Stimulated activated CD8-positive, alpha-beta memory T cell treated with anti-CD3 and anti-CD28 coated beads, Interleukin-7, amount 100 ng/mL, for 4 hours (primary cell): ENCODE results near the gene GSE1.

Experiments used
- DNase-seq, 2 donors: peaks; one replicate each; pipeline ENCODE4 v3.0.0-alpha.2; 2020; ENCODE audit warnings: low read depth in 2 of 2

Gene GSE1

GRCh38 chr16:85573696-85574641 is 39.2 kb upstream of the GSE1 start:
- DNase-seq: no peak

GRCh38 chr16:85574672-85575475 is 38.2 kb upstream of the GSE1 start:
- DNase-seq: no peak

GRCh38 chr16:85575920-85576319 is 37.2 kb upstream of the GSE1 start:
- no peak for DNase-seq

DNA sequence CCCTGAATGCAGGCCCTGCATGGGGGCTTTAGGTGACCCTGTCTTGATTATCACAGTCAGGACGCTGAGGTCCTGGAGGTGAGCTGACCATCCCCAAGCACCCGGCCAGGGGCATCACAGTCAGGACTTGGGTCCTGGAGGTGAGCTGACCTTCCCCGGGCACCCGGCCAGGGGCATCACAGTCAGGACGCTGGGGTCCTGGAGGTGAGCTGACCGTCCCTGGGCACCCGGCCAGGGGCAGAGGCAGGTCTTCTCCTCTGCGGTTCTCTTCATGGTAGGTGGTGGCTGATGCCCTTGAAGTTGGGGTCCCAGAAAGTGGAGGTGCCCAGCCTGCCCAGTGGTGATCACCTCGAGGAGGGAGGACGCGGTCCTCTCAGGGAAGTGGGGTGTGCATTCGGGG is 36.2 kb upstream of the GSE1 start:
- no peak for DNase-seq

GRCh38 chr16:85577899-85578598 is 35.1 kb upstream of the GSE1 start:
- no peak for DNase-seq

DNA sequence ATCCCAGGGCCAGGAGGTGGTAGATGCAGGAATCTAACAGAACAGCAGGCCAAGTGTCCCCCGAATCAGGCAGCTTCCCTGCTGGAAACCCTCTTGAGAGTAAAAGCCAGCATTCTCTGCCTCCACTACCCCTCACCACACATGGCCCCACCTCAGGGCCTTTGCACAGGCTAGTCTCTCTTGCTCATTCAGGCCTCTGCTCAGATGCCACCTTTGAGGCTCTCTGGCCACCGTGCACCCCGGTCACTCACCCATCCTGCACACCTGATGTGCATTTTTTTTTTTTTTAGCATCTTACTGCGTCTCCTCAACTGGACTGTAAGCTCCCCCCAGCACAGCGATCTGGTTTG is 34.5 kb upstream of the GSE1 start:
- DNase-seq: no peak

- DNase-seq: no peak
Observed at GRCh38 chr16:85579191-85579590, 33.9 kb upstream of the GSE1 start.

- DNase-seq: no peak
Observed at GRCh38 chr16:85579923-85580580, 33.1 kb upstream of the GSE1 start.

GRCh38 chr16:85580684-85581083 is 32.4 kb upstream of the GSE1 start:
- DNase-seq: no peak

- DNase-seq: no peak
Observed at GRCh38 chr16:85582229-85582991, 30.7 kb upstream of the GSE1 start.

- peak in 1 of 2 donors; percentile 50 for DNase-seq
Observed at GRCh38 chr16:85583491-85584181, 29.5 kb upstream of the GSE1 start.

DNA sequence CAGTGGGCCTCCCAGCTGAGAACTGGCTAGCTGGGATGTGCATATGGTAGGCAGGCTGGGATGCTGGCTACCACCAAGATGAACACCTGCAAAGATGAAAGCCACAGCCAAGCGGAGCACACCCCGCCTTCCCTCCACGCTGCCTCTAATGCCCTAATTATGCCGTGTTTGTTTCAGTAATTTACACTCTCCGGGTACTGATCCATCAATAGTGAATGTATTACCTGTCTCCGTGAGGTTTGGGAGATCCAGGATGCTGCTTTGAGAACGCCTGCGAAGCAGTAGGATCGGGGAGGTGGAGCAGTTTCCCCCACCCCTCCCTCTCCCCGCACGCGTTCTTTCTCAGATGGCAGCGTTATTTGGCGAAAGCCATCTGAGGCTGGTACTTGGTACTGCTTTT is 28.9 kb upstream of the GSE1 start:
- no peak for DNase-seq

- no peak for DNase-seq
Observed at GRCh38 chr16:85584819-85585282, 28.3 kb upstream of the GSE1 start.

DNA sequence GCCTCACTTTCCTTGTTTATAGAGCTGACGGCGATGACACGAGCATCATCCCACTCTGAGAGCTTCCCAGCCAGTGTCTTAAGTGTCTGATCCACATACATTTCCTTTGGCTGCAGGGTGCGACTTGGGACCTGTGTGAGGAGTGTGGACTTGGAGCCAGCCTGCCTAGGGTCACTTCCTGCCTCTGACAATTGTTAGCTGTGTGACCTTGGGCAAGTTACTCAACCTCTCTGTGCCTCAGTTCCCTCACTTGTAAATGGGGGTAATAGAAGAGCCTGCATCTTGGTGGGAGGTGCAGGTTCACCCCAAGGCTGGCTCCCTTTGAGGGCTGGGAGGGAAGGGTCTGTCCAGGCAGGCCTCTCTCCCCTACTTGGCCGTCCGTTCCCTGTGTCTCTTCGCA is 27.4 kb upstream of the GSE1 start:
- DNase-seq: no peak

DNA sequence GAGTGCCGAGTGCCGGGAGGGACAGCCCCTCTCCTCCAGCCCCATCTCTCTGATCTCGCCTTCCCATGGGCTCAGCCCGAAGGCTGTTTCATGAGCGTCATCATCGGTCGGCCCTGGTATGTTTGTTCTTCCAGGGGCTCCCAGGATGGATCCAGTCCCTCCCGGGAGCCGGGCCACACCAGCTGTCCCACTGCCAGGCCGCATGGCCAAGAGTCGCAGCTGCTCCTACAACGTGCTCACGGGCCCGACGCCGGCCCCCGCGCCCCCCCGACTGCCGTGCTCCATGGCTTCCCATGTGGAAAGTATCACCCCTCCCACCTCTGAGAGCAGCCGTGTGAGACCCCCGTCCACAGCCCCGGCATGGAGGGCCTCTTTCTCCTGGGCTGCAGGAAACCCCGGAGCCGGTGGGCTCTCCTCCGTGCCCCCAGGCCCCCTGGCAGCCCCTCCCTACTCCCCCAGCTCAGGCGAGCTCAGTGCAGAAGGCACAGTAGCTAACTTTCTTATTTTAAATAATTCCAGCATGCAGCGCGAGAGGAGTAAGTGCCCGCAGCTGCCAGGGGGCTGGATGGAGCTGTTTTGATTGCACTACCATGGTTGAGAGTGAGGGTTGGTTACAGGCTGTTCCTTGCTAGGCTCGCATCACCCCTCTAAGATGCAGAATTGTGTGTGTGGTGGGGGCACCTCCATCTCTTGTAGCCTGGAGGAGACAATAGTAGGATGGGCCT is 26.6 kb upstream of the GSE1 start:
- DNase-seq: no peak

- DNase-seq: no peak
Observed at GRCh38 chr16:85587762-85588556, 25.2 kb upstream of the GSE1 start.

DNA sequence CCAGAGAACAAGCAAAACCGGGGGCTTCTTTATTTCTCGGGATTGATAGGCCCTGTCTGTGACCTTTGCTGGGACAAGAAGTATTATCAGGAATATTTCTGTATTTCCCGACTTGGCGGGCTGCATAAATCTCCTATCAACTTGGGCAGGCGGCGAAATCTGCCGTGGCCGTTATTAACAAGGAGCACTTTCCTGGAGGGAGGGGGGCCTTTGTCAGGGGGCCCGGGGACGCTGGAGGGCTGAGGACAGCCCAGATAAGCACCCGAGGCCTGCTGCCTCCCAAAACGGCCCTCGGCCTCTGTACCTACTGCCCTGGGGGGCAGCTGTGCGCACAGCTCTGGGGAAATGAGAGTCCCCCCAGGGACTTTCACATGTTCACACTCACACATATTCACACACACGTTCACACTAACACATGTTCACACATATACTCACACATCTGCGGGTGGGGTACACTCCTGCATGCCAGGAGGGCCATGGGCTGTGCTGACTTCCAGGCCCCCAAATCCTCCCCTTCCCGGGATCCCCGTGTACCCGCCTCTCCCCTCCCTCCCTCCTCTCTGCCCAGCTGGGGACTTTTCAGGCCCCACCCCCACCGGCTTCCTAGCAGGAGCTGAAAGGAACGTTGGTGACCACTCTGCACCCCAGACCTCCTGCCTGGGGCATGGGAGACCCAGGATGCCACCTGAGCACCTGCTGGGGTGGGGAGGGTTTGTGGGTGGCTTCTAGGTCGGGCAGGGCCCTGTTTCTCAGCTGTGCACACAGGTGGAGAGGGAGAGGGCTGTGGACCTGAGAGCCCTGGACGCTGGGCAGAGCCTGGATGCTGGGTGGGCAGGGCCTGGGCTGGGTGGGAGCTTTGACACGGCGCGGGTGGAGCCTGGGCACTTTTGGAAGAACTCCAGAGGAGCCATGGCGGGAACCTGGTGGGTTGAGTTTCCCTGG is 24.3 kb upstream of the GSE1 start:
- DNase-seq: no peak
